Panc1 (cell line): ENCODE results near the gene UAP1L1. TPM values are rescaled to one million over a fixed set of nuclear protein-coding genes. Genes with fewer than 3 reads are reported as not detected.

Experiments
- ATAC-seq: fragments of 200-7000 bp; cut with Tn5 transposase; 2 replicates; pipeline ENCODE4 v1.9.1; 2020; ENCODE audit warnings: mild to moderate bottlenecking, moderate library complexity
- BruUV-seq: library from RNA; stranded (reverse); fragments of 400-500 nt; replicated peaks from 2 replicates; lab custom pipeline; 2021; lab: Mats Ljungman, UMichigan
- CTCF ChIA-PET: fragments of 300-600 bp; sonication (Branson Sonifier 250); formaldehyde crosslinking; loops from one replicate; lab custom pipeline; 2022; ENCODE audit warnings: antibody characterized with exemption; lab: Charles Lee
- POLR2A ChIA-PET: fragments of 300-600 bp; sonication (Branson Sonifier 250); formaldehyde crosslinking; loops from one replicate; lab custom pipeline; 2022; ENCODE audit warnings: antibody characterized with exemption; lab: Charles Lee
- DNase-seq: peaks from one replicate; pipeline ENCODE4 v3.0.0-alpha.2; 2010; ENCODE audit warnings: low read depth, low spot score
- H3K27ac ChIP-seq: 2 replicates; pipeline ENCODE4 v1.5.1; 2011; ENCODE audit warnings: mild to moderate bottlenecking, low read length, inconsistent platforms
- H3K27me3 ChIP-seq: fragments of 200-500 bp; sonication (Bioruptor generic); 2 replicates; pipeline ENCODE4 v1.6.0; 2014; ENCODE audit warnings: low read length, inconsistent platforms; ENCODE audit not compliant: control insufficient read depth, insufficient read depth
- H3K36me3 ChIP-seq: fragments of 200-500 bp; sonication (Bioruptor generic); 2 replicates; pipeline ENCODE4 v1.5.1; 2014; ENCODE audit warnings: inconsistent platforms, mild to moderate bottlenecking, low read length, moderate library complexity; ENCODE audit not compliant: control insufficient read depth, insufficient read depth
- H3K4me1 ChIP-seq: 2 replicates; pipeline ENCODE4 v1.5.1; 2011; ENCODE audit warnings: inconsistent platforms, mild to moderate bottlenecking, low read length, moderate library complexity; ENCODE audit not compliant: control insufficient read depth, insufficient read depth
- H3K4me3 ChIP-seq, 2 experiments: 2 replicates each; pipeline ENCODE4 v1.5.1; 2011 to 2012; ENCODE audit warnings: low read depth in 2 of 2, low read length in 2 of 2, mild to moderate bottlenecking in 2 of 2, inconsistent platforms in 1 of 2, moderate library complexity in 1 of 2
- H3K9me3 ChIP-seq: fragments of 200-500 bp; sonication (Bioruptor generic); 2 replicates; pipeline ENCODE4 v1.5.1; 2014; ENCODE audit warnings: low read depth, mild to moderate bottlenecking, inconsistent platforms, low read length, moderate library complexity; ENCODE audit not compliant: control insufficient read depth, insufficient read depth
- POLR2AphosphoS5 ChIP-seq: IDR thresholded peaks from 2 replicates; pipeline ENCODE4 v1.6.1; 2012; ENCODE audit warnings: mild to moderate bottlenecking, low read depth, low read length, moderate library complexity
- SIN3A ChIP-seq: IDR thresholded peaks from 2 replicates; pipeline ENCODE4 v1.6.1; 2012; ENCODE audit warnings: low read depth, mild to moderate bottlenecking, low read length, moderate library complexity, borderline replicate concordance; ENCODE audit not compliant: insufficient read depth
- TCF7L2 ChIP-seq: IDR thresholded peaks from 2 replicates; pipeline ENCODE4 v1.6.1; 2011; ENCODE audit warnings: mild to moderate bottlenecking, low read depth, low read length, inconsistent platforms
- in situ Hi-C: cut with HindIII; loops from 2 replicates; pipeline ENCODE4 v1.10.0; 2016; ENCODE audit warnings: low sequenced_read_pairs, low pct_unique_long_range_greater_than_20kb
- intact Hi-C: fragments of 100-400 bp; cut with micrococcal nuclease; formaldehyde crosslinking; loops from one replicate; pipeline ENCODE4 v1.10.0; 2022; ENCODE audit not compliant: unreplicated experiment
- total RNA-seq: library from RNA; stranded (reverse); gene quantifications from one replicate; pipeline ENCODE4 v1.2.1, GENCODE V29; 2021; ENCODE audit not compliant: unreplicated experiment
- TF ChIP-seq, protein P1 (sequence below): fragments of 450-650 bp; IDR thresholded peaks from 2 replicates; pipeline ENCODE4 v1.5.1; 2017; ENCODE audit warnings: mild to moderate bottlenecking
- TF ChIP-seq, protein P2 (sequence below), 2 experiments: IDR thresholded peaks; 2 replicates each; pipeline ENCODE4 v1.6.1; 2011 to 2012; ENCODE audit warnings: low read depth in 2 of 2, control low read depth in 1 of 2, low read length in 1 of 2, mild to moderate bottlenecking in 1 of 2, moderate library complexity in 1 of 2; ENCODE audit not compliant: insufficient read depth in 1 of 2

The UAP1L1 gene
- total RNA-seq, 1 experiment from 2014 or later: 23.1 TPM

DNA sequence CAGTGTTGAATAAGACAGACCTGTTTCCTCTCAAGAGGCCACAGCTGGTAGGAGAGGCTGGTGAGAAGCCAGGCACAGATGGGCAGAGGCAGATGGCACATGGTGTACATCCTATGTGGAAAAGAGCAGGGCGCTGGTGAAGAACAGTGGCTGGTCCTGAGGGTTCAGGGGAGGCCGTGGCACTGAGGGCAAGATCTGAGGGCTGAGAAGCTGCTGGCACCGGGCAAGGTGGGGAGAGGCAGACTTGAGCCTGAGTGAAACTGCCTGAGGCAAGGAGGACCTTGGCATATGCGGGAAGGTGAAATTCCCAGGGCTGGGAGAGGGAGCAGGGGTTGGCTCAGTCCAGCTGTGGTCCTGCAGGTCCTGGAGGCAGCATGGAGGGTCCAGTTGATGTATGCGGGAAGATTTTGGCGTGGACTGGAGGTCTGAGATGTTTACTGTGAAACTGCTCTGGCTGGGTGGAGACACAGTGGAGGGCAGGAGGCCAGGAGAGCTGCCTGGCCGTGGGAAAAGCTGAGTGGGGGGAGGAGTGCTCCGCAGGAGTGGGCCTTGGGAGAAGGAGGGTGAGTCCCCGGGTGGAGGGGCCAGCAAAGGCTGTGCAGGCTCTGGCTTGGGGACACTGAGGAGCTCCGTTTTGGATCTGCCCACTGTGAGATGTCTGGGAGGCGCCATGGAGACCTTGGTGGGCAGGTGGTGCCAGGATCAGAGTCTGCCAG is 12.1 kb downstream of the UAP1L1 start:
- DNase-seq: no peak
- Histone ChIP-seq H3K4me1 (peaks cover 22% of the 10 kb centered on the region), H3K4me3 (no peak overlapping the region), H3K27me3 (no peaks in the 10 kb centered on the region), H3K27ac (no peak overlapping the region; the same call in 1 of the 2 replicates), H3K9me3 (no peaks in the 10 kb centered on the region), H3K36me3 (no peaks in the 10 kb centered on the region; the same call in 1 of the 2 replicates)
- POLR2A ChIA-PET: no interaction called here
- TF ChIP-seq SIN3A: no peak
- no peak for TF ChIP-seq TCF7L2
- TF ChIP-seq, protein P1, sequence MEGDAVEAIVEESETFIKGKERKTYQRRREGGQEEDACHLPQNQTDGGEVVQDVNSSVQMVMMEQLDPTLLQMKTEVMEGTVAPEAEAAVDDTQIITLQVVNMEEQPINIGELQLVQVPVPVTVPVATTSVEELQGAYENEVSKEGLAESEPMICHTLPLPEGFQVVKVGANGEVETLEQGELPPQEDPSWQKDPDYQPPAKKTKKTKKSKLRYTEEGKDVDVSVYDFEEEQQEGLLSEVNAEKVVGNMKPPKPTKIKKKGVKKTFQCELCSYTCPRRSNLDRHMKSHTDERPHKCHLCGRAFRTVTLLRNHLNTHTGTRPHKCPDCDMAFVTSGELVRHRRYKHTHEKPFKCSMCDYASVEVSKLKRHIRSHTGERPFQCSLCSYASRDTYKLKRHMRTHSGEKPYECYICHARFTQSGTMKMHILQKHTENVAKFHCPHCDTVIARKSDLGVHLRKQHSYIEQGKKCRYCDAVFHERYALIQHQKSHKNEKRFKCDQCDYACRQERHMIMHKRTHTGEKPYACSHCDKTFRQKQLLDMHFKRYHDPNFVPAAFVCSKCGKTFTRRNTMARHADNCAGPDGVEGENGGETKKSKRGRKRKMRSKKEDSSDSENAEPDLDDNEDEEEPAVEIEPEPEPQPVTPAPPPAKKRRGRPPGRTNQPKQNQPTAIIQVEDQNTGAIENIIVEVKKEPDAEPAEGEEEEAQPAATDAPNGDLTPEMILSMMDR: no peak
- TF ChIP-seq POLR2AphosphoS5: no peak
- TF ChIP-seq, protein P2, sequence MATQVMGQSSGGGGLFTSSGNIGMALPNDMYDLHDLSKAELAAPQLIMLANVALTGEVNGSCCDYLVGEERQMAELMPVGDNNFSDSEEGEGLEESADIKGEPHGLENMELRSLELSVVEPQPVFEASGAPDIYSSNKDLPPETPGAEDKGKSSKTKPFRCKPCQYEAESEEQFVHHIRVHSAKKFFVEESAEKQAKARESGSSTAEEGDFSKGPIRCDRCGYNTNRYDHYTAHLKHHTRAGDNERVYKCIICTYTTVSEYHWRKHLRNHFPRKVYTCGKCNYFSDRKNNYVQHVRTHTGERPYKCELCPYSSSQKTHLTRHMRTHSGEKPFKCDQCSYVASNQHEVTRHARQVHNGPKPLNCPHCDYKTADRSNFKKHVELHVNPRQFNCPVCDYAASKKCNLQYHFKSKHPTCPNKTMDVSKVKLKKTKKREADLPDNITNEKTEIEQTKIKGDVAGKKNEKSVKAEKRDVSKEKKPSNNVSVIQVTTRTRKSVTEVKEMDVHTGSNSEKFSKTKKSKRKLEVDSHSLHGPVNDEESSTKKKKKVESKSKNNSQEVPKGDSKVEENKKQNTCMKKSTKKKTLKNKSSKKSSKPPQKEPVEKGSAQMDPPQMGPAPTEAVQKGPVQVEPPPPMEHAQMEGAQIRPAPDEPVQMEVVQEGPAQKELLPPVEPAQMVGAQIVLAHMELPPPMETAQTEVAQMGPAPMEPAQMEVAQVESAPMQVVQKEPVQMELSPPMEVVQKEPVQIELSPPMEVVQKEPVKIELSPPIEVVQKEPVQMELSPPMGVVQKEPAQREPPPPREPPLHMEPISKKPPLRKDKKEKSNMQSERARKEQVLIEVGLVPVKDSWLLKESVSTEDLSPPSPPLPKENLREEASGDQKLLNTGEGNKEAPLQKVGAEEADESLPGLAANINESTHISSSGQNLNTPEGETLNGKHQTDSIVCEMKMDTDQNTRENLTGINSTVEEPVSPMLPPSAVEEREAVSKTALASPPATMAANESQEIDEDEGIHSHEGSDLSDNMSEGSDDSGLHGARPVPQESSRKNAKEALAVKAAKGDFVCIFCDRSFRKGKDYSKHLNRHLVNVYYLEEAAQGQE (IDR thresholded peaks at IDR 0.05; ENCODE audit: insufficient read depth in 1 of 2, low read depth in 2 of 2, low read length in 1 of 2): no peak
- CTCF ChIA-PET: no interaction called here
- intact Hi-C loops: no loop called here
- ATAC-seq: no peak
- no TSS peak for BruUV-seq
- in situ Hi-C loops: no loop called here

- intact Hi-C loops: no loop called here
- Histone ChIP-seq H3K4me1 (no peaks in the 10 kb centered on the region), H3K9me3 (no peaks in the 10 kb centered on the region), H3K27ac (no peak overlapping the region), H3K27me3 (no peaks in the 10 kb centered on the region), H3K4me3 (no peak overlapping the region), H3K36me3 (no peaks in the 10 kb centered on the region; the same call in none of the 2 replicates)
- TF ChIP-seq, protein P2 (IDR thresholded peaks at IDR 0.05; ENCODE audit: insufficient read depth in 1 of 2, low read depth in 2 of 2, low read length in 1 of 2): no peak
- no peak for TF ChIP-seq SIN3A
- TF ChIP-seq, protein P1: no peak
- in situ Hi-C loops: no loop called here
- BruUV-seq: no TSS peak
- ChIA-PET CTCF (no interaction called here), POLR2A (interaction anchor here (0.6 kb wide), 1 partner anchor 11 kb away, joined by 6 read pairs; no protein-coding TSS in a partner anchor)
- peak; percentile 58; the same call in 1 of the 2 replicates for ATAC-seq
- no peak for DNase-seq
These were observed 18.6 kb downstream of the UAP1L1 start for GRCh38 chr9:137095664-137096517.
